Endothelial cell of umbilical vein (primary cell): ENCODE data around the gene CELSR2. TPM values are rescaled to one million over a fixed set of nuclear protein-coding genes. Genes with fewer than 3 reads are reported as not detected.

Source experiments
- BruUV-seq: library from RNA; stranded (reverse); fragments of 400-500 nt; replicated peaks from 2 replicates; lab custom pipeline; 2021; lab: Mats Ljungman, UMichigan
- CTCF ChIA-PET: fragments of 300-600, 350-600 bp; sonication (Branson Sonifier 250); formaldehyde crosslinking; loops from one replicate; lab custom pipeline; 2021; ENCODE audit warnings: antibody characterized with exemption, inconsistent platforms; lab: Charles Lee
- POLR2A ChIA-PET: fragments of 300-600, 350-600 bp; sonication (Branson Sonifier 250); formaldehyde crosslinking; loops from one replicate; lab custom pipeline; 2021; ENCODE audit warnings: antibody characterized with exemption, inconsistent platforms; lab: Charles Lee
- DNase-seq: peaks from one replicate; pipeline ENCODE4 v3.0.0-alpha.2; 2011; ENCODE audit warnings: low read depth, low spot score
- FAIRE-seq: peaks from 2 replicates; lab custom pipeline; 2011; peaks lifted over from hg19 to GRCh38; lab: Jason Lieb, UNC
- H2AFZ ChIP-seq: 2 replicates; pipeline ENCODE4 v1.6.0; 2012; ENCODE audit warnings: low read depth, low read length, control low read depth, inconsistent platforms
- H3K27ac ChIP-seq: 2 replicates; pipeline ENCODE4 v1.5.1; 2011; ENCODE audit warnings: low read depth, mild to moderate bottlenecking, control low read depth, low read length, moderate library complexity; ENCODE audit not compliant: insufficient read depth
- H3K27me3 ChIP-seq, 2 experiments: 2 replicates each; pipeline versions ENCODE4 v1.6.0 to v1.6.1; 2011; ENCODE audit warnings: low read length in 2 of 2, mixed read lengths in 1 of 2; ENCODE audit not compliant: control insufficient read depth in 2 of 2, insufficient read depth in 2 of 2
- H3K36me3 ChIP-seq, 2 experiments: 2 replicates in 1 of 2; 3 replicates in 1 of 2; pipeline ENCODE4 v1.5.1; 2011; ENCODE audit warnings: low read length in 2 of 2, mild to moderate bottlenecking in 1 of 2, moderate library complexity in 1 of 2; ENCODE audit not compliant: control insufficient read depth in 2 of 2, insufficient read depth in 2 of 2; ENCODE audit errors: extremely low read depth in 1 of 2
- H3K4me1 ChIP-seq: 3 replicates; pipeline ENCODE4 v1.5.1; 2011; ENCODE audit warnings: mild to moderate bottlenecking, low read length; ENCODE audit not compliant: control insufficient read depth, insufficient read depth; ENCODE audit errors: extremely low read depth
- H3K4me2 ChIP-seq: 2 replicates; pipeline ENCODE4 v1.6.1; 2011; ENCODE audit warnings: low read length, control low read depth, mixed read lengths; ENCODE audit not compliant: insufficient read depth
- H3K4me3 ChIP-seq, 3 experiments: fragments of 200-600 bp in 1 of 3; sonication (generic), shearing (Covaris generic) in 1 of 3; replicated peaks in 1 of 3; 2 replicates each; pipeline ENCODE4 v1.5.1; 2011 to 2016; ENCODE audit warnings: control low read depth in 3 of 3, low read length in 3 of 3, mild to moderate bottlenecking in 2 of 3, inconsistent platforms in 1 of 3, low read depth in 1 of 3, moderate library complexity in 1 of 3; ENCODE audit not compliant: insufficient read depth in 1 of 3
- H3K79me2 ChIP-seq: 2 replicates; pipeline ENCODE4 v1.6.0; 2012; ENCODE audit warnings: low read length, inconsistent platforms; ENCODE audit not compliant: control insufficient read depth, insufficient read depth
- H3K9ac ChIP-seq: replicated peaks from 2 replicates; pipeline ENCODE3; 2011; ENCODE audit warnings: low read length, control low read depth; ENCODE audit not compliant: insufficient read depth; ENCODE audit errors: extremely low read depth
- H3K9me1 ChIP-seq: replicated peaks from 3 replicates; pipeline ENCODE4 v1.6.0; 2011; ENCODE audit warnings: mild to moderate bottlenecking, low read length; ENCODE audit not compliant: control insufficient read depth, insufficient read depth; ENCODE audit errors: extremely low read depth
- H3K9me3 ChIP-seq: replicated peaks from 2 replicates; pipeline ENCODE4 v1.5.1; 2012; ENCODE audit warnings: low read length, inconsistent platforms; ENCODE audit not compliant: control insufficient read depth, insufficient read depth
- H4K20me1 ChIP-seq: replicated peaks from 2 replicates; pipeline ENCODE3; 2011; ENCODE audit warnings: mild to moderate bottlenecking, low read length; ENCODE audit not compliant: control insufficient read depth, insufficient read depth; ENCODE audit errors: extremely low read depth
- EZH2 ChIP-seq: IDR thresholded peaks from 2 replicates; pipeline ENCODE4 v1.6.1; 2012; ENCODE audit warnings: borderline replicate concordance, low read depth, mild to moderate bottlenecking, moderate library complexity, low read length, inconsistent platforms; ENCODE audit not compliant: severe bottlenecking
- FOS ChIP-seq: IDR thresholded peaks from 2 replicates; pipeline ENCODE4 v1.6.1; 2011; ENCODE audit warnings: mild to moderate bottlenecking, low read length, moderate library complexity, borderline replicate concordance; ENCODE audit not compliant: insufficient read depth
- GATA2 ChIP-seq: IDR thresholded peaks from 2 replicates; pipeline ENCODE4 v1.7.0; 2011; ENCODE audit warnings: low read depth, mild to moderate bottlenecking, moderate library complexity, mixed read lengths, low read length; ENCODE audit not compliant: insufficient read length, insufficient read depth
- JUN ChIP-seq: IDR thresholded peaks from 2 replicates; pipeline ENCODE4 v1.6.1; 2011; ENCODE audit warnings: borderline replicate concordance, low read depth; ENCODE audit not compliant: insufficient read length, insufficient read depth
- MAX ChIP-seq: IDR thresholded peaks from 2 replicates; pipeline ENCODE4 v1.6.1; 2011; ENCODE audit not compliant: insufficient read depth, insufficient read length
- MYC ChIP-seq: IDR thresholded peaks from one replicate; pipeline ENCODE4 v1.6.1; 2011; ENCODE audit warnings: mild to moderate bottlenecking, low read depth, low read length
- POLR2A ChIP-seq: IDR thresholded peaks from 2 replicates; pipeline ENCODE4 v1.6.1; 2012; ENCODE audit warnings: low read depth, mild to moderate bottlenecking, control low read depth, low read length
- POLR2AphosphoS5 ChIP-seq: IDR thresholded peaks from 2 replicates; pipeline ENCODE4 v1.6.1; 2012; ENCODE audit warnings: low read depth, mild to moderate bottlenecking, control low read depth, low read length, moderate library complexity; ENCODE audit not compliant: insufficient read depth
- dilution Hi-C: fragments of 300-500 bp; cut with MboI; formaldehyde crosslinking; loops from one replicate; pipeline ENCODE4 v1.15.0; 2019; ENCODE audit warnings: low sequenced_read_pairs; ENCODE audit not compliant: extremely low pct_ligation_motif_present
- intact Hi-C: fragments of 100-400 bp; cut with micrococcal nuclease; formaldehyde crosslinking; loops from one replicate; pipeline ENCODE4 v1.10.0; 2022
- polyA plus RNA-seq, 4 experiments: library from polyadenylated mRNA; depleted of rRNA in 3 of 4; stranded (reverse) in 3 of 4; unstranded in 1 of 4; fragments of >200 nt; gene quantifications; 2 replicates each; pipeline versions ENCODE4 v1.2.1 to v1.2.3, GENCODE V29; 2011 to 2012; ENCODE audit warnings: missing spikeins in 1 of 4
- total RNA-seq: library from RNA; stranded (reverse); gene quantifications from 2 replicates; pipeline ENCODE4 v1.2.3, GENCODE V29; 2021
- TF ChIP-seq, protein P1 (sequence below), 2 donors: IDR thresholded peaks; 1 replicate in 1 of 2; 2 replicates in 1 of 2; pipeline ENCODE4 v1.5.1; 2011; ENCODE audit warnings: low read length in 2 of 2, mild to moderate bottlenecking in 2 of 2, moderate library complexity in 2 of 2, control low read depth in 1 of 2, inconsistent platforms in 1 of 2, low read depth in 1 of 2; ENCODE audit not compliant: insufficient read depth in 1 of 2; ENCODE audit errors: extremely low read depth in 1 of 2

The CELSR2 gene
- total and polyA plus RNA-seq, 2 donors (not counting 3 experiments of a cell fraction or from before 2014, with no cell fraction given): 0.90 to 1.4 TPM

- no TSS peak for BruUV-seq
Observed at GRCh38 chr1:109280862-109281261, 31.5 kb downstream of the CELSR2 start.

More at GRCh38 chr1:109280862-109281261, 31.5 kb downstream of the CELSR2 start:
- ChIA-PET POLR2A (no interaction called here), CTCF (interaction anchor here (3.7 kb wide), 1 partner anchor 117 kb away, joined by 57 read pairs; the partner anchor contains the start of gene SORT1)
- Histone ChIP-seq H3K9me1 (no peaks in the 10 kb centered on the region), H3K4me3 (no peak overlapping the region), H3K9ac (no peak overlapping the region), H2AFZ (no peak overlapping the region), H3K27me3 (no peaks in the 10 kb centered on the region), H3K36me3 (no peaks in the 10 kb centered on the region), H3K79me2 (peaks cover 16% of the 10 kb centered on the region), H4K20me1 (no peaks in the 10 kb centered on the region), H3K4me1 (peaks cover 22% of the 10 kb centered on the region), H3K4me2 (no peak overlapping the region), H3K27ac (no peak overlapping the region), H3K9me3 (no peaks in the 10 kb centered on the region)
- DNase-seq (no peak), FAIRE-seq (no peak)
- dilution Hi-C loops: no loop called here
- TF ChIP-seq FOS (no peak), POLR2AphosphoS5 (no peak), EZH2 (no peak), GATA2 (no peak), MYC (no peak), POLR2A (no peak), JUN (no peak), MAX (no peak)
- TF ChIP-seq, protein P1, sequence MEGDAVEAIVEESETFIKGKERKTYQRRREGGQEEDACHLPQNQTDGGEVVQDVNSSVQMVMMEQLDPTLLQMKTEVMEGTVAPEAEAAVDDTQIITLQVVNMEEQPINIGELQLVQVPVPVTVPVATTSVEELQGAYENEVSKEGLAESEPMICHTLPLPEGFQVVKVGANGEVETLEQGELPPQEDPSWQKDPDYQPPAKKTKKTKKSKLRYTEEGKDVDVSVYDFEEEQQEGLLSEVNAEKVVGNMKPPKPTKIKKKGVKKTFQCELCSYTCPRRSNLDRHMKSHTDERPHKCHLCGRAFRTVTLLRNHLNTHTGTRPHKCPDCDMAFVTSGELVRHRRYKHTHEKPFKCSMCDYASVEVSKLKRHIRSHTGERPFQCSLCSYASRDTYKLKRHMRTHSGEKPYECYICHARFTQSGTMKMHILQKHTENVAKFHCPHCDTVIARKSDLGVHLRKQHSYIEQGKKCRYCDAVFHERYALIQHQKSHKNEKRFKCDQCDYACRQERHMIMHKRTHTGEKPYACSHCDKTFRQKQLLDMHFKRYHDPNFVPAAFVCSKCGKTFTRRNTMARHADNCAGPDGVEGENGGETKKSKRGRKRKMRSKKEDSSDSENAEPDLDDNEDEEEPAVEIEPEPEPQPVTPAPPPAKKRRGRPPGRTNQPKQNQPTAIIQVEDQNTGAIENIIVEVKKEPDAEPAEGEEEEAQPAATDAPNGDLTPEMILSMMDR (IDR thresholded peaks at IDR 0.05; ENCODE audit: extremely low read depth in 1 of 2, insufficient read depth in 1 of 2, low read depth in 1 of 2, low read length in 2 of 2): no peak
- intact Hi-C loops: no loop called here
